Mammary epithelial cell (primary cell): ENCODE results near the gene TMEM106B.

Experiments used
- EZH2 ChIP-seq: IDR thresholded peaks from 2 replicates; pipeline ENCODE4 v1.6.1; 2012; ENCODE audit warnings: low read length, inconsistent platforms, borderline replicate concordance
- TF ChIP-seq, protein P1 (sequence below), 2 donors: IDR thresholded peaks in 1 of 2; conservative IDR thresholded peaks in 1 of 2; 2 replicates each; pipeline ENCODE4 v1.5.1; 2011 to 2012; ENCODE audit warnings: inconsistent platforms in 2 of 2, low read length in 2 of 2, mild to moderate bottlenecking in 2 of 2, control low read depth in 1 of 2, low read depth in 1 of 2; ENCODE audit not compliant: insufficient read depth in 1 of 2; ENCODE audit errors: extremely low read depth in 1 of 2

DNA sequence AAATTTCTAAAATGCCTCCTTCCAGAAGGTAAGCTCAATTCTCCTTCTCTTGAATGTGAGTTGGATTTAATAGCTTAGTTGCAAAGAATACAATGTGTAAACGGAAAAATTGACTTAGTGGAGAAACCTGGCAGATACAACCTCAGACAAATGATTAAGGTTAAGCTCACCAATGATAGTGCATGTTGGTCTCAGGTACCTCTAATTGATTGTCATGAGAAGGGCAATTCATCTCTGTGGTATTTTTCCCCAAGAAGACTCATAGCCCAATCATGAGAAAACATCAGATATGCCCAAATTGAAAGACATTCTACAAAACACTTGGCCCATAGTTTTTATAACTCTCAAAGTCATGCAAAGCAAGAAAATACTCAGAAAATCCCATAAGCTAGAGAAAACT lies 36.2 kb upstream of the TMEM106B start:
- TF ChIP-seq, protein P1, sequence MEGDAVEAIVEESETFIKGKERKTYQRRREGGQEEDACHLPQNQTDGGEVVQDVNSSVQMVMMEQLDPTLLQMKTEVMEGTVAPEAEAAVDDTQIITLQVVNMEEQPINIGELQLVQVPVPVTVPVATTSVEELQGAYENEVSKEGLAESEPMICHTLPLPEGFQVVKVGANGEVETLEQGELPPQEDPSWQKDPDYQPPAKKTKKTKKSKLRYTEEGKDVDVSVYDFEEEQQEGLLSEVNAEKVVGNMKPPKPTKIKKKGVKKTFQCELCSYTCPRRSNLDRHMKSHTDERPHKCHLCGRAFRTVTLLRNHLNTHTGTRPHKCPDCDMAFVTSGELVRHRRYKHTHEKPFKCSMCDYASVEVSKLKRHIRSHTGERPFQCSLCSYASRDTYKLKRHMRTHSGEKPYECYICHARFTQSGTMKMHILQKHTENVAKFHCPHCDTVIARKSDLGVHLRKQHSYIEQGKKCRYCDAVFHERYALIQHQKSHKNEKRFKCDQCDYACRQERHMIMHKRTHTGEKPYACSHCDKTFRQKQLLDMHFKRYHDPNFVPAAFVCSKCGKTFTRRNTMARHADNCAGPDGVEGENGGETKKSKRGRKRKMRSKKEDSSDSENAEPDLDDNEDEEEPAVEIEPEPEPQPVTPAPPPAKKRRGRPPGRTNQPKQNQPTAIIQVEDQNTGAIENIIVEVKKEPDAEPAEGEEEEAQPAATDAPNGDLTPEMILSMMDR (conservative IDR thresholded peaks at IDR 0.05 in 1 of 2, IDR thresholded peaks at IDR 0.05 in 1 of 2; ENCODE audit: extremely low read depth in 1 of 2, insufficient read depth in 1 of 2, low read depth in 1 of 2, low read length in 2 of 2) = no peak
- no peak for TF ChIP-seq EZH2
